HG03439 (cell line): ENCODE results near the gene GAK.

Experiments used
- ATAC-seq: cut with Tn5 transposase; IDR thresholded peaks from one replicate; pipeline ENCODE4 v1.9.1; 2021; ENCODE audit warnings: mild to moderate bottlenecking, moderate library complexity; ENCODE audit not compliant: unreplicated experiment

Gene GAK

GRCh38 chr4:833156-833555 lies 99.0 kb downstream of the GAK start:
- ATAC-seq = no peak

- ATAC-seq = no peak
These were observed 99.6 kb downstream of the GAK start for GRCh38 chr4:832536-832935.

GRCh38 chr4:832108-832507 lies 100.0 kb downstream of the GAK start:
- no peak for ATAC-seq

GRCh38 chr4:831483-831805 lies 100.7 kb downstream of the GAK start:
- ATAC-seq = no peak

- ATAC-seq = no peak
These were observed 101.3 kb downstream of the GAK start for GRCh38 chr4:830601-831482.

- no peak for ATAC-seq
These were observed 102.1 kb downstream of the GAK start for GRCh38 chr4:829761-830600.

GRCh38 chr4:829291-829690 lies 102.8 kb downstream of the GAK start:
- ATAC-seq = no peak

GRCh38 chr4:828641-829271 lies 103.4 kb downstream of the GAK start:
- no peak for ATAC-seq

- ATAC-seq = no peak
These were observed 104.7 kb downstream of the GAK start for GRCh38 chr4:827209-828081.

GRCh38 chr4:826508-827208 lies 105.5 kb downstream of the GAK start:
- no peak for ATAC-seq

- no peak for ATAC-seq
These were observed 106.2 kb downstream of the GAK start, which contains the start of gene CPLX1 for GRCh38 chr4:825971-826330. Gene CPLX1 (minus strand): TSS chr4:826129. CDS start chr4:824522, 1,607 bp downstream.

GRCh38 chr4:825063-825970 lies 106.8 kb downstream of the GAK start:
- ATAC-seq = no peak

- ATAC-seq = no peak
These were observed 107.6 kb downstream of the GAK start for GRCh38 chr4:824461-825062.

GRCh38 chr4:823761-824460 lies 108.2 kb downstream of the GAK start:
- ATAC-seq = no peak

- no peak for ATAC-seq
These were observed 108.8 kb downstream of the GAK start for GRCh38 chr4:823176-823760.

GRCh38 chr4:822361-823175 lies 109.5 kb downstream of the GAK start:
- no peak for ATAC-seq

GRCh38 chr4:821631-822030 lies 110.5 kb downstream of the GAK start:
- no peak for ATAC-seq
